Stimulated activated CD4-positive, alpha-beta T cell treated with anti-CD3 and anti-CD28 coated beads, Interleukin-1b, Interleukin-23, amount 100 ng/mL, for 4 hours (primary cell): ENCODE results near the gene TMUB1.

Experiments used
- DNase-seq, 2 donors: peaks; one replicate each; pipeline ENCODE4 v3.0.0-alpha.2; 2020; ENCODE audit warnings: low read depth in 2 of 2

Gene TMUB1

DNA sequence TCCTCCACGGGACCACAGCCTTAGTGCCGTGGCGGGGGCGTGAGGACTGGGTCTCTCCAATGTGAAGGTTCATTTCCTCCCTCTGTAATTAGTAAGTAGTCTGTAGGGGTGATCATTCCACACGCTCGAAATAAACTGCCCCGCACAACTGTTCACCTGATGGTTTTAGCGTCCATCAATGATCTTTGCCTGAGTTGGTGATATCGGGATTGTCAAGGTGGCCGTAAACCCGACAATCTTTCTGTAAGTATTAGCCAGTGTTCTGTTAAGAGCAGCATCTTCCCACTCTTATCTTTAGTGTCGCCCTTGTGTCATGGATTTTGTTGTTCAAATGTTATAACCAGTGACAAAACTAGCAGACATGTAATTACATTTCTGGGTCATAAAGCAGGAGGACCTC is 20.7 kb upstream of the TMUB1 start:
- DNase-seq, result no peak

DNA sequence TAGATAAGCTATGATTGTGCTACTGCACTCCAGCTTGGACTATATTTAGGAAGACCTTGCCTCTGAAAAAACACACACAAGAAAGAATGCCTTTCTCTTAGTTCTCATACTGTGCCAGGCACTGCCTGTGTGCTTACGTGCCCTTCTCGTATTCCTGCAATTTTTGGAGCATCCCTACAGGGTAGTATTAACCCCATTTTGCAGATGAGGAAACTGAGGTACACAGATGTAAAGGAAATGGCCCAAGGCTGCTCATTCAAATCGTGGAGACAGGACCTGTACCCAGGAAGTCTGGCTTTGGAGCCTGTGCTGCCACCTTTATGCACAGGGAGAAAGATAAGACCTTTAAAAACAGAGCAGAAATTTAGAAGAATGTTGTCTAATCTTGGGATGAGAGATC is 19.7 kb upstream of the TMUB1 start:
- DNase-seq, result no peak

DNA sequence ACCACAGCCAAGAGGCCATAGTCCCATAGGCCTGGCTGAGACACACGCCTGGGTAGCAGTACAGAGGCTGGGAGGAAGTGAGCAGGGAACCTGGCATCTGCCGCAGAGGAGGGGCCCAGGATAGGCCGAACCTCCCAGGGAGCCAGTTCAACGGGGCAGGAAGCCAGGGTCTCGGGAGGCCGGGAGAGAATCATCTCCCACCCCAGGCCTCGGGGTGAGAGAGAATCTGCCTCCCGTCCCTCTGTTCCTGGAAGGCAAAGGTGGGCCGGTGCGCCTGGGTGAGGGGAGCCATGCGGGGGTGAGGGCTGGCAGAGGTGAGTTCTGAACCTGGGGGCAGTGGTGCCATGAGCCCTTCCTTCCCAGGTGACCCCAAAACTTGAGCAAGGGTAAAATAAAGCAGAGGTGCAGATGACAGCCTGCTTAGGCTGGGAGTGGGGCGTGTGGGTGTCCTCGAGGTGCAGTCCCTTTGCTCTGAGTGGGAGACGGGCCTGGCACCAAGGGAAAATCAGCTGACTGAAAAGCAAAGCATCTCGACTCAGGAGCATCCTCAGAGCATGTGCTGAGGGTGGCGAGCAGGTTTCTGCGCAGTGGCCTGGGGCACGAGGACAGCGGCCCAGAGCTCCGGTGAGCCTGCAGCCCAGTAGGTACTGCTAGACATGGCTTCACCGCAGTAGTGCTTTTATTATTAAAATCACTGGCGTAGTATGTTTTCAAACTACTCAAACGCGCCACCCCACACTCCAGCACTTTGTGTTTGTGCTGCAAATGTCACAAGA is 18.5 kb upstream of the TMUB1 start:
- DNase-seq, result no peak

DNA sequence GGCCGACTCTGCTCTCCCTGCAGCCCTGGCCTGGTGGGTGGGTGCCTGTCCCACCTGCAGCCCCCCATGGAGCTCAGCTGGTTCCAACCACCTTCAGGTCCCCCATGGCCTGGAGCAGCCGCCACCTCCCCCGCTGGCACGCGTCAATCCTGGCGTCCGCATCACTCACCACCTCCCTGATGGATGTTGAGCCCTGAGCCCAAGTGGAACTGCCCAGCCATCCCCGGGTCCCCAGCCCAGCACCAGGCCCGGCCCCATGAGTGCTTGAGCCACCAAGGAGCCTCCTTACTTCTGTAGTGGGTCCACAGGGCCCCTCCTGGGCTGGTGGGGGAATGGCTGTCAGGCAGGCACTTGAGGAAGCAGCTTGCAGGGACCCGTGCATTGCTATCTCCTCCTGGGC is 17.6 kb upstream of the TMUB1 start:
- DNase-seq, result no peak

DNA sequence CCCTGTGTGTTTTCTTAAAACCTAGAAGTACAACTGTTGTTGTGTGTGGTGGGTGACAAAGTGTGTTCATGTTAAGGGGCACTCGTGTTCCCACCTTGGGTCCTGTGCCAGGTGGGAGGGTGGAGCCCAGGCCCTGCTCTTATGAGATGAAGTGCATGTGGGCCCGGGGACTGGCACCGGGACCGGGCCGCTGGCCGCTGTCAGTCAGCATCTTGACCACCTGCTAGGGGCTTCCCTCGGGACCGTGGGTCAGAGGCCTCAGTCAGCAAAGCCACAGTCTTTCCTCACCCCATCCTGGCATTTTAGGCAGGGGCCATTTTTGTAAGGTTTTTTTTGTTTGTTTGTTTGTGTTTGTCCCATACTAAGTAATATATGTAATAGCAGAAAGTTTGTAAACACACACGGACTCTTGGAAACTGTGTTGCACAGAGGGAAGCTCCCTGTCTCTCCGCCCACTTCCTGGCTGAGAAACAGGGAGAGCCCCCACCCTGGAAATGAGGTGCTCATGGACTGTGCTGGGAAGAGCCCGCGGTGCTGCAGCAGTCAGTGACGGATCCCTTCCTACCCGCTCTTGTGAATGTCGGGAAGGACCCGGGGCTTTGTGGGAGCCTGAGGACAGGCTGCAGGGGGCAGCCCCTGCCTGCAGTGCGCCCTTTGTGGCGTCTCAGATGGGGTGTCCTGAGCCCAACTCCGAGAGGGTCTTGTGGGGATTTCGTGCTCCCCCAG is 16.4 kb upstream of the TMUB1 start:
- no peak for DNase-seq

DNA sequence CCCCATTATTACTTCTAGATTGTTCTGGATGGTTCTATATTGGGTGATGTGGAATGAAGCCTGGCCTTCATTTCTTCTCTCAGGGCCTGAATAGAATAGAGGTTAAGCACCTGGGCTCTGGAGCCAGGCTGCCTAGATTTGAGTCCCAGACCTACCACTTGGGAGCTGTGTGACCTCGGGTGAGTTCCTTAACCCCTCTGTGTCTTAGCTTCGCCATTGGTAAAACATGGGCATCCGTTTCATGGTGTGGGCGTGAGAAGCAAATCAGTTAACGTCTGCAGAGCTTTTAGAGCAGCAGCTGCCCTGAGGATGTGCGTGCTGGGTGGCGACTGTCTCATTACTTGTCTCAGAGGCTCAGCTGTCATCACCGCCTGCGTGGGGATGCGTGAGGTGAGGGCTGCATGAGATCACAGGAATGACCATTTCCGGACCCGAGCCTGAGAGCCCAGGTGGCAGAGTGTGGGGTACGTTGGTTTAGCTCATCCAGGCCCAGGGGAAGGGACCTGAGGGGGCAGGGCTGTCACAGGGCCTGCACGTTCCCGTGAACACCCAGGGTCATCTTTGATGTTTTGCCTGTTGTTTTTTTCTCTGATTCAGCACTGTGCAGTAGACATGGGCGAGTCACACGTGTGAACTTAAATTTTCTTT is 12.7 kb upstream of the TMUB1 start:
- no peak for DNase-seq

DNA sequence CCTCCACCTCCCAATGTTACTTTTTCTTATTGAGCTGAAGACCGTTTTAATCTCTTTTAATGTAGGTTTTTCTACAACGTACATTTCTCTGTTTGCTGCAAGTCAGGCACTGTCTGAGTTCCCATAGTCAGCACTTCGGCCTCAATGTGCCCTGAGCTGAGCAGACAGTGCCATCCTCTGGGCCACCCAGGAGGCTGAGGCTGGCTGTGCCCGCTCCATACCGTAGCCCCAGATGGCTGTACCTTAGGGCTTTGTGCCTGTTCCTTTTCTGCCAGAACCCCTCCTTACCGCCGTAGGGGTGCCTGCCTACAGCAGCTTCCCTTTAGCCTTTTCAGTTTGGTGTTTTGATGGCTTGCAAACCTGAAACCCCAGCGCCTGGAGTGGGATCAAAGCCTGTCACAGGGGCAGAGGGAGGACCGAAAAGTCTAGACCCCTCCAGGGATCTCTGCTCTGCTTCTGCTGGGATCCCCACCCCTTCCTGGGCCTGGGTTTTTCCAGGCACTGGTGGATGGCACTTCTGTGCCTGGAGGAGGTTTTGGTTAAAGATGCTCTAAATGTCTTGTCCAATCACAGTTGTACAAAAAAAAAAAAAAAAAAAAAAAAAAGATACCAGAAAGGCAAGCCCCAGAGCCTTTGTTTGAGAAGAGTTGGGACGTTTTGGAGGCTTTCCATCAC is 12.0 kb upstream of the TMUB1 start:
- no peak for DNase-seq

DNA sequence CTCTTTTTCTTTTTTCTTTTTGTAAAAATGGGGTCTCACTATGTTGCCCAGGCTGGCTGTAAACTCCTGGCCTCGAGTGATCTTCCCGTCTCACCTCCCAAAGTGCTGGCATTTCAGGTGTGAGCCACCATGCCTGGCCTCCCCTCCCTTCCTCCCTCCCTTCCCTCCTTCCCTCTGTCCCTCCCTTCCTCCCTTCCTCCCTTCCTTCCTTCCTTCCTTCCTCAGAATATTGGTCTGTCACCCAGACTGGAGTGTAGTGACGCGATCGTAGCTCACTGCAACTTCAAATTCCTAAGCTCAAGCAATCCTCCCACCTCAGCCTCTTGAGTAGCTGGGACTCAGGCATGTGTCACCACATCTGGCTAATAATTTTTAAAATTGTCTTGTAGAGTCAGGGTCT is 11.4 kb upstream of the TMUB1 start:
- no peak for DNase-seq

DNA sequence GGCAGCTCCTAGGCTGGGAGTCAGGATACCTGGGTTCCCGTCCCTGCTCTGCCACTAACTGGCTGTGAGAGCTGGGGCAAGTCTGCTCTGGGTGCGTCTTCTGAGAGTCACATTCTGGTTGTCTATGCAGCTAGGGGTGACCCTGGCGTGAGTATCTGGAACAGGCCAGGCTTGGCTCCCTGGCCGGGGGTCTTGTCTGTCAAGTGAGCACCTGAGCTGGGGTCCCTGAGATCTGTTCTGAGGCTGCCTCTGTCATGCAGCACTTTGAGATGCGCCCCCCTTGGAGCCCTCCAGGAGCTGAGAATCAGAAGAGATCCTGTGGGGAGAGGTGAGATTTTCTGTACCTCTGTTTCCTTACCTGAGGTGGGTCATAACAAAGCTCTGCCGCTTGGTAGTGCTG is 10.5 kb upstream of the TMUB1 start:
- DNase-seq, result no peak

DNA sequence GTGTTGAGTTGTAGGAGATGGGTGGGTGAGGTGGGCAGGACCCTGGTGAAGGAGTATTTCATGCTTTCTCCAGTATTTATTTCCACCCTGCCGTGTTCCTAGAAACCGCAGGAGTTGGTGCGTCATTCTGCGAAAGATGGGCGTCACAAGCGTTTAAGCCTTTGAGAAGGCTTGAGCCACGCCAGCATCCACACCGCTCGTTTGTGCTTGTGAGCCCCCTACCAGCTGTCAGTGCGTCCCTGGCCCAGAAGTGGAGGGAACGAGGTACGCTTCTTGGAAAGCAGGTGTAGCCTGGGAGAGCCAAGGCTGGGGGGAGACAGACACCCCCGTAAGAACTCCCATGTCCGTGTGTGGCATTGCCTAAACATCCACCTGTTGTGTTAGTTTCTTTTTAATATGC is 8.7 kb upstream of the TMUB1 start:
- DNase-seq, result no peak

DNA sequence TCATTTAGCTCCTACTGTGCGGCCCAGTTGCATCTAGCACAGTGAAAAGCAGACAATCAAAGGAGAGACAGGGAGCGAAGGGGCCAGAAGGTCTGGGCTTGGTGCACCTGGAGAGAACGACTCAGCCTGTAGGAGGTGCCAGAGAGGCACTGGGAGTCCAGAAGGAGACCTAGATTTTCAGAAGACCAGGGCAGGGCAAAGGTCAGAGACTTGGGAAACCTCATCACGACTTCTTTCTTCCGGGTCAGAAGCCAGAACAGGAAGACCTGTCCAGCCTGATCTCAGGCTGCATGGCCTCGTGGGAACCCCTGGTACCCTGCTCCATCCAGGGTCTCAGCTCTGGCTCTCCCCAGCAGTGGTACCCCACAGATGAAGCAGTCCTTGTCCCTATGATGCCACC is 8.1 kb upstream of the TMUB1 start:
- no peak for DNase-seq

DNA sequence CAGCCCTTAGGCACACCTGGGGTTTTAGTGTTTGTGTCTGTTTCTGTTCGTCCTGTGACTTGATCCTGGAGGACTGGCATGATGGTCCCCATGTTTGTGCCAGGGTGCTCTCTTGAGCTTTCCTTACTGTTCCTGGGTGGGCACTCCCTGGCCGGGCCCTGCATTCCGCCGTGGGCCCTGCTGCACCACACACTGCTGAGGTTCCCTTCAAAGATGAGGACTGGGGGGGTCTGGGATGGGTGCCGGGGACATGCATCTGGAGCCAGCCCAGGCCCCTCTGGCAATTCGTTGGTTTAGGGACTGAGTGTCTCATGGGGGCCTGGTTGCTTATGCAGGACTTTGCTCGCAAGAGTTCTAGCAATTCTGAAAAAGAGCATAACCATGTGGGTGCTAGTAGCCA is 7.7 kb upstream of the TMUB1 start:
- no peak for DNase-seq

DNA sequence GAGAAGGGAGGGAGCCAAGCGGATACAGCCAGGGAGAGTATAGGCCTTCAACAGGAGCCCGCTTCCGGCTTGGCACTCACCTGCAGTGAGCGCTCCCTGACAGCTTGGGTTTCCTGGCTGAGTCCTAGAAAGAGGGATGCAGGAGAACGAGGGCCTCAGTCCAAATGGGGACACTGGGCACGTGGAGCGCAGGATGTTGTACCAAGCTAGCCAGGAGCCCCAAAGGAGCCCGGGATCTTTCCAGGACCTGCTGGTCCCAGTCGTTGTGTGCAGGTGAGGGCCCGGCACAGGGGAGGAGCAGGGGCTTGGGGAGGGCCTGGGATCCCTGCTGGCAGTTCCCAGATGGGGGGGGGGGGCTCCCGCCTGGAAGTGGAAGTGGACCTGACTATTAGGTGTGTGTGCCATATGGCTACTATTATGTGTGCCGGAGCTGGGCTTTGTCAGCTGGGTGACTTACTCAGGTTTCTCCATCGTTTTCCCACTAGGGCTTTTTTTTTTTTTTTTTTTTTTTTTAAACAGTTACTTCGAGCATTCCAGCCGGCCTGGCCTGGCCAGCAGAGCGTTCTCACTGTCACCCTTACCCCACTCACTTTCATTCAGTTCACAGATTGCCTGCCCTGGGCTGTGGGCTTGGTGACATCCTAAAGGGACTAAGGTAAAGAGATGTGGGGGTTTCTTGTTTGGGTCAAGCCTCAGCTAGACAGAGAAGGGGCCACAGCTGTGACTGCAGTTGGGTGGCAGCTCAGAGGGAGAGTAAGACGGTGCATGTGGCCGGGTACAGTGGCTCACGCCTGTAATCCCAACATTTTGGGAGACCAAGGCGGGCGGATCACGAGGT is 6.8 kb upstream of the TMUB1 start:
- no peak for DNase-seq

DNA sequence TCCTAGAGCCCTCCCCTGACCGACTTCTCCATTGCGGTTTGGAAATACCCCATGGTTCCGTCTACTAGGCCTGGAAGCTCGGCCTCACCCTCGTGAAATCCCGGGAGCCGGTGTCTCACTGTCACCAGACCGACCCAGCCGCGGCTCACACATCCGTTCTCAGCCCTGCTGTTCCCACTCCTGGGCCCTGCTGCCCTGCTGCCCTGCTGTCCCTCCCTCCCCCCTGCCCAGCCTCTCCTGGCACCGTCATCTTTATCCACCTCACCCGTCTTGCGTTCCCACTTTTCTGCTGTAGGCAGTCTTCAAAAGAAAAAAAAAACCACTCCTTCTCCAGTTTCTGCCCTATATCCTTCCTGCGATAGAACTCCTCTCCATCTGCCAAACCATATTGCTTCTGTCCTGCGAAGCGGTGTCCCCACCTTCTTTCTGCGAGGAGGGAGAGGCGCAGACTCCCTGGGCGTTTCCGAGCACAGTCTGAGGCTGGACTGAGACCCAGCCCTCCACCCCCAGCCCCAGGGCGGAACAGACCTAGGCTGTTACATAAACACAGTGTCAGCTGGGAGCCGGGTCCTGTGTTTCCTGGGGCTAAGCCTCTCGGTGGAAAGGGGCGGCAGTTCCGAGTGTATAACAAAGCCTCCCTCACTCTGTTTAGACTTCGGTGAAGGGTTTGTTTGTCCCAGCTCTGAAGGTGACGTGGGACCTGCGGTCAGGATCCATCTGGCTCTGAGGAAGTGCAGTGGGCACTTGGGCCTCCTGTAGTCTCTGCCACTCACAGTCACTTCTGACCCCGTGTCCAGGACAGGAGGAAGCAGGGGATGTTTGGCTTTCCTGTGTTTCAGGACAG is 5.8 kb upstream of the TMUB1 start:
- no peak for DNase-seq

DNA sequence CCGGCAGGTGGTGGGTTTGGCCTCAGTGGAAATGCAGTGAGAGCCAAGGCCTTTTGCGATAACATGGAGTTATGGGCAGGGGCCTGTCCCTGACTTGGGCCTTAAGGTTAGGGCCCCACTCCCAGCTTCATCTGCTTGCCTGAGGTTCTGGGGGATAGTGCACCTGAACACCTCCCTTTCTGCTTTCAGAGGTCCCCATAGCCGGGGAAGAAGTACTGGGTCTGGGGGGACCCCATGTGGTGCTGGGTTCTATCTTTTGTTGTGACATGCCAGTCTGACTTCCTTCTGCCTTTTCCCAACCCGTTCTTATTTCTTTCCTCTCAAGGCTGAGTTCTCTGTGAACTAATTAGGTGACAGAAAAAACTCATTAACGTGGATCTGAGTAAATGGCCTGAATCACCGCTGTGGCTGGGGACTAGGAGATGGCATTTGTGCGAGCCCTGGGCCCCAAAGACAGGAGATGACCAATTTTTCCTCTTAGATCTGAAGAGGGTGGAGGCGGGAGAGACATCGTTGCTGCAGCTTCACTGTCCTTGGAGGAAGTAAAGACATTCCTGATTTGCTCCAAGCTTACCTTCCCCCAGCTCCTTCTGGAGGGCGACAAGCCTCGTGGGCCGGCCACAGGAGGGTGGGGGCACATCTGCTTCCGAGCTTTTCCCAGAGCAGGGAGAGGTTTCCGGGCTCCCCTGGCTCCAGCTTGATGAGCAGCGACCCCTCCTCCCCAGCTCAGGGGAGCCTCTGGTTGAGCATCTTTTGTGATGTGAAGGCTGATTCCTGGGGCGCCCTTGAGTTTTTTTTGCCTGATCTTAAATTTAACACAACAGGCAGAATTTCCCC is 4.9 kb upstream of the TMUB1 start:
- DNase-seq, result no peak

DNA sequence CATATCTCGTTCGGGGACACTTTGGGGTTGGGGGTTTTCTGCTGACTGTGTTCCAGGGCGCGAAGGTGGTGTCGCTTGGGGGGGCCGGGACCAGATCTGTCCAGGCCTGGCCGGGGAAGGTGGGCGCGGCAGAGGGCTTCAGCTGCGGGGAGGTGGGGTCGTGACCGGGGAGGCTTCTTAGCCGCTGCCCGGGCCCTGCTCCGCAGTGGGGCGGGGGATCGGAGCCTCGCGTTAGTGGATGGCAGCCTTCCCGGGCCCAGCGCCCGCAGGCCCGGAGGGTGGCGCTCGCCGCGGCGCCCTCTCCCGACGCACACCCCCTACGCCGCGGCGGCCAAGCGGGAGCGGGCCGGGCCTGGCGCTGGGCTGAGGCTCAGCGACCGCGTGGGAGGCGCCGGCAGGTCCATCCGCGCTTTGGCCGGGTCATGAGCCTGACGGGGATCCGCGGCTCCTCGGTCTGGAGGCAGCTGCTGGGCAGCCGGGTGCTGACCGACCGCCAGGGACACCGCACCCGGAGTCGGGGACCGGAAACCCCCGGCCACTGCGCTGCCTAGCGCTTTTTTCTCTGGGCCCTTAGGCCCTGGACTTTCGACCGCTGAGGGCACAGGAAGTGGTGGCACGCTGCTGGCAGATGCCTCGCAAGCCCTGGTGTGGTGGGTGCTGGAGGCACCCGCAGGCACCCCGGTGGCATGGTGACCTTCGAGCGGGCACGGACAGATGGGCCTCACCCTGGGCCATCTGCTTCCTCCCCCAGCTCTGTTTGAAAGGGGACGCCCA is 4.1 kb upstream of the TMUB1 start:
- peak in 1 of 2 donors; percentile 35 for DNase-seq

DNA sequence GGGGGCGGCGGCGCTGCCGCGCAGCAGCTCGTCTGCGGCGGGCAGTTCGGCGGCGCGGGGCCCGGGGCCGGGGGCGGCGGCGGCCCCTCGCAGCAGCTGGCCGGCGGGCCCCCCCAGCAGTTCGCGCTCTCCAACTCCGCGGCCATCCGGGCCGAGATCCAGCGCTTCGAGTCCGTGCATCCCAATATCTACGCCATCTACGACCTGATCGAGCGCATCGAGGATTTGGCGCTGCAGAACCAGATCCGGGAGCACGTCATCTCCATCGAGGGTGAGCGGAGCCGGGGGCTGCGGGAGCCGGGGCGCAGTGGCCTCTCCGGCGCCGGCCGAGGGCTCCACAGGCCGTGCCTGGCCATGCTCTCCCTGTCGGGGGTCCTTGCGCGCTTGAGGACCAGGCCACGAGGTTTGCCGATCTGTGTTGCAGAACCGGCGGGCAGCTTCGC is 3.5 kb upstream of the TMUB1 start:
- no peak for DNase-seq

DNA sequence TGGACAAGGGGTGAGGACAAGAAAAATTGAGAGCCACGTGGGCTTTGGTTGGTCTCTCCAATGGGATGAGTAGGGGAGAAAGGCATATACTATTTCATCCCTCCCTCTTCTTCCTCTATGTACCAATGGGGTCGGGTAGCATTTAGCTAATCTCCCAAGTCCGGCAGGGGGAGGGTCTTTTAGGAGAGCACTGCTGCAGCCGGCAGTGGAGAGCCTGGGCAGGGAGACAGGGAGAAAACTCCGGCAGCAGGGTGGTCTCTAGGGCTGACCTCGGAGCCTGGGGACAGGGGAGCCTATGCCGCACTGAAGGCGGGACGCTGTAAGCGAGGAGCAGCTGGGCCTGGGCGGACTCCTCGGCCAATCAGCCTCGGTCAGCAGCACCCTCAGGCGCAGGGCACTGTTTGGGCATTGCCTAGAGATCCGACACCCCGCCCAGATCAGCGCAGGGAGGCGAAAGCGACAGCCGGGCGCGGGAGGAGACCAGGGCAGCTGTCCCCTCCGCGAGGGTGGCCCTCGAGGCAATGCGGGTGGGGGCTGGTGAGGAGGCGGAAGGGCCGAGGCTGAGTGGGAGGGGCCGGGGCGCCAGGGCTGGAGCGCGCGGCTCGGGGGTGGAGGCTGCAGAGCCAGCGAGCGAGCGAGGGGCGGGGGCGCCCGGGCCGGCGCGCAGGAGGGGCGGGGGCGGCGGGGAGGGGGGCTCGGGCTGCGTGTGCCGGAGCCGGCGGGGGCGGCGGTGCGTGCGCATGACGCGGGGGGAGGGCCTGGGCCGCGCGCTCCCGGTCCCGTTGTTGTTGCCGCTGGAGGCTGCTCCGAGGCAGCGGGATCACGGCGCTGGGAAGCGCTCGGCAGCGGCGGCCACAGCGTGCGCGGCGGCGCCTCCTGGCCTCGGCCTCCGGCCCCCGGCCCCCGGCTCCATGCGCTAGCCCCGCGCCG is 2.7 kb upstream of the TMUB1 start, which contains the start of gene AGAP3:
AGAP3 (plus strand) TSS at position 785 of the 930 bp plus-strand sequence. CDS start 267 bp downstream, outside the sequence.
- DNase-seq, result peak; percentile 49 to 59
